BJ (cell line): ENCODE results near the gene CACNA1E. TPM values are rescaled to one million over a fixed set of nuclear protein-coding genes. Genes with fewer than 3 reads are reported as not detected.

ENCODE experiments used
- CTCF ChIA-PET: fragments of 350-600 bp; formaldehyde crosslinking; extraction: SDS; loops from one replicate; lab custom pipeline; 2021; ENCODE audit warnings: antibody characterized with exemption, inconsistent platforms; lab: Yijun Ruan, JAX
- POLR2A ChIA-PET: fragments of 300-600 bp; sonication (Branson Sonifier 250); formaldehyde crosslinking; extraction: SDS; loops from one replicate; lab custom pipeline; 2021; ENCODE audit warnings: antibody characterized with exemption; lab: Charles Lee
- DNase-seq: peaks from one replicate; pipeline ENCODE4 v3.0.0-alpha.2; 2011; ENCODE audit warnings: low read depth
- H3K27me3 ChIP-seq: 2 replicates; pipeline ENCODE4 v1.6.0; 2011; ENCODE audit warnings: low read length; ENCODE audit not compliant: control insufficient read depth, insufficient read depth
- H3K36me3 ChIP-seq: 2 replicates; pipeline ENCODE4 v1.5.1; 2011; ENCODE audit warnings: low read length; ENCODE audit not compliant: control insufficient read depth, insufficient read depth
- H3K4me3 ChIP-seq: 2 replicates; pipeline ENCODE4 v1.5.1; 2011; ENCODE audit warnings: low read depth, mild to moderate bottlenecking, control low read depth, low read length
- CTCF ChIP-seq: IDR thresholded peaks from 2 replicates; pipeline ENCODE4 v1.5.1; 2011; ENCODE audit warnings: low read depth, mild to moderate bottlenecking, control low read depth, inconsistent platforms, low read length, moderate library complexity; ENCODE audit not compliant: insufficient read depth
- polyA plus RNA-seq: library from polyadenylated mRNA; depleted of rRNA; stranded (reverse); fragments of >200 nt; gene quantifications from 2 replicates; pipeline ENCODE4 v1.2.3, GENCODE V29; 2011

CACNA1E gene
- polyA plus RNA-seq, 1 experiment, result not detected

DNA sequence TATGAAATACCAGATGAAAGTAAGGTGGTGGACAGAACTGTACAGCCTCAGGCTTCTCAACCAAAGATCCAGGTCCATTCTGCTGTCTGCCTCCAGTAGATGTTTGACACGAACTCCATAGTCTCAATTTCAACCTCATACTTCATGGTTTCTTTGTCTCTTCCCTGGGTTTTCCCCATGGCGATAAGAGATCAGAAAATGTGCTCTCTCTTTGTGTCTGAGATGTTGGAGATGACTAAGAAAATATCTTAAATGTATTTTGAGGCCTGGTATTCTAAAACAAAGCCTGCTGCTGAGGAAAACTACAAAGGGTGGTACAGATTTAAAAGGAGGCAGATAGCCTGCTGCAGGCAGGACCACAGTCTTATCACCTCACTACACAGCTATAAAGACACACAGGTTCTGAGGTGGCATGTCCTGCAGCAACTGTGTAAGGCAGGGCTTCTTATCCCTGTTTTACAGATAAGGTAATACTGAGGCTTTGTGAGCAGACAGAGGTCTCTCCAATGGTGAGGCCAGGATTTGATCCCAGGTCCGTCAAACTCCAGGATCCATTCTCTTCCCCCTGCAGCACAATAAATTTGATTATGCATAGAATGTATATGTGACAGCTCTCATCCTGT is 40.0 kb upstream of the CACNA1E start:
- ChIA-PET CTCF (interaction anchor here (0.6 kb wide), 1 partner anchor 178 kb away, joined by 4 read pairs; no protein-coding TSS in a partner anchor), POLR2A (no interaction called here)
- Histone ChIP-seq H3K36me3 (no peaks in the 10 kb centered on the region), H3K4me3 (no peak overlapping the region), H3K27me3 (no peaks in the 10 kb centered on the region)
- no peak for TF ChIP-seq CTCF
- DNase-seq, result no peak

GRCh38 chr1:181445436-181445835 is 37.9 kb upstream of the CACNA1E start:
- DNase-seq, result no peak
- no peak overlapping the region for H3K4me3 ChIP-seq
- POLR2A ChIA-PET, result no interaction called here
- no peak for TF ChIP-seq CTCF
- no peaks in the 10 kb centered on the region for H3K27me3 ChIP-seq
- CTCF ChIA-PET, result interaction anchor here (0.6 kb wide), 1 partner anchor 1631 kb away, joined by 3 read pairs; no protein-coding TSS in a partner anchor
- H3K36me3 ChIP-seq, result no peaks in the 10 kb centered on the region

- POLR2A ChIA-PET, result no interaction called here
- no peak for TF ChIP-seq CTCF
- DNase-seq, result no peak
- CTCF ChIA-PET, result interaction anchor here (1.7 kb wide), 1 partner anchor 23 kb away, joined by 4 read pairs; no protein-coding TSS in a partner anchor
- H3K36me3 ChIP-seq, result no peaks in the 10 kb centered on the region
- no peaks in the 10 kb centered on the region for H3K27me3 ChIP-seq
- no peak overlapping the region for H3K4me3 ChIP-seq
Measured at GRCh38 chr1:181448461-181448860, 34.9 kb upstream of the CACNA1E start.

DNA sequence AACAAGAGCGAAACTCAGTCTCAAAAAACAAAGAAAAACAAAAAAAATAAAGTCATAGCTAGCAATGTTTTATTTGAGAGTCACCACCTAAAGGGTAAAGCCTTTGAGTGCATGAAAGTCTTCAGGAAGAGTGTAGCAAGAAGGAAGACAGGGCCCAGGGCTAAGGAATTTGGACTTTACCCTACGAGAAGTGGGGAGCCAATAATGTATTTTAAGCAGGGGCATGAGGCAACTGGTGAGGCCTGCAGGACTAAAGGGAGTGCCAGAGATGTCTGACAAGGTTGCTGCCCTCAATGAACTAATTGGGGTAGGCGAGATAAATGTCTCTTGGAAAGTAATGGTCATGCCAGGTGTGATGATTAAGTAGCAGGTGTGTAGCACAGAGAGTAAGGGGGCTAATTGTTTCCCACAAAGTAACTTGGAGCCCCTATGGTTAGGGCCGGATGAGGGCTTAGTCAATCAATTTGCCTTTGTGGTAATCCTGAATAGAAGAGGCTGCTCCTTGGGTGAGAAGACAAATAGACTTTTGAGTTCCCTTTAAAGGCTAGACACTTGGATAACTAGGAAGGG is 31.6 kb upstream of the CACNA1E start:
- Histone ChIP-seq H3K4me3 (no peak overlapping the region), H3K36me3 (no peaks in the 10 kb centered on the region), H3K27me3 (no peaks in the 10 kb centered on the region)
- CTCF ChIA-PET, result no interaction called here
- TF ChIP-seq CTCF, result no peak
- no peak for DNase-seq
- POLR2A ChIA-PET, result no interaction called here

- DNase-seq, result no peak
- H3K27me3 ChIP-seq, result no peaks in the 10 kb centered on the region
- H3K36me3 ChIP-seq, result no peaks in the 10 kb centered on the region
- no peak overlapping the region for H3K4me3 ChIP-seq
- ChIA-PET POLR2A (no interaction called here), CTCF (no interaction called here)
- TF ChIP-seq CTCF, result no peak
Measured at GRCh38 chr1:181452746-181453145, 30.6 kb upstream of the CACNA1E start.
